22Rv1 (cell line): ENCODE data around the gene TM4SF5.

Experiments used
- H3K27ac ChIP-seq: fragments of 450-650 bp; 2 replicates; pipeline ENCODE4 v1.5.1; 2017
- ZFX ChIP-seq: fragments of 450-650 bp; IDR thresholded peaks from 2 replicates; pipeline ENCODE4 v1.6.1; 2017; ENCODE audit warnings: antibody characterized with exemption, borderline replicate concordance
- TF ChIP-seq, protein P1 (sequence below): fragments of 450-650 bp; IDR thresholded peaks from 2 replicates; pipeline ENCODE4 v1.5.1; 2017; ENCODE audit warnings: mild to moderate bottlenecking

TM4SF5 gene

DNA sequence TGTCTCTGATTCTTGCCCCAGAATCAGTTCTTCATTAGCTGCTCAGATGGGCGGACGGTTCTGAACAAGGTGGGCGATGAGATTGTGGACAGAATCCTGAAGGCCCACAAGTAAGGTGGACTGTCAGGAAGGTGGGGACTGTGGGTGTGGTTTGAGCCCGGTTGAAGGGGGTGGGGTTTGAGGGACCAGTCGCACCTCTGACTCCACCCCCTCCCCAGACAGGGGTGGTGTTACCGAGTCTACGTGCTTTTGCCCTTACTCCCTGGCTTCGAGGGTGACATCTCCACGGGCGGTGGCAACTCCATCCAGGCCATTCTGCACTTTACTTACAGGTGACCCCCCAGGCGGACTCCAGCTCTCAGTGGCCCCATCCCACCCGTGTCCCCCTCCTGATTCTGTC lies 46.6 kb downstream of the TM4SF5 start:
- TF ChIP-seq ZFX, result no peak
- TF ChIP-seq, protein P1, sequence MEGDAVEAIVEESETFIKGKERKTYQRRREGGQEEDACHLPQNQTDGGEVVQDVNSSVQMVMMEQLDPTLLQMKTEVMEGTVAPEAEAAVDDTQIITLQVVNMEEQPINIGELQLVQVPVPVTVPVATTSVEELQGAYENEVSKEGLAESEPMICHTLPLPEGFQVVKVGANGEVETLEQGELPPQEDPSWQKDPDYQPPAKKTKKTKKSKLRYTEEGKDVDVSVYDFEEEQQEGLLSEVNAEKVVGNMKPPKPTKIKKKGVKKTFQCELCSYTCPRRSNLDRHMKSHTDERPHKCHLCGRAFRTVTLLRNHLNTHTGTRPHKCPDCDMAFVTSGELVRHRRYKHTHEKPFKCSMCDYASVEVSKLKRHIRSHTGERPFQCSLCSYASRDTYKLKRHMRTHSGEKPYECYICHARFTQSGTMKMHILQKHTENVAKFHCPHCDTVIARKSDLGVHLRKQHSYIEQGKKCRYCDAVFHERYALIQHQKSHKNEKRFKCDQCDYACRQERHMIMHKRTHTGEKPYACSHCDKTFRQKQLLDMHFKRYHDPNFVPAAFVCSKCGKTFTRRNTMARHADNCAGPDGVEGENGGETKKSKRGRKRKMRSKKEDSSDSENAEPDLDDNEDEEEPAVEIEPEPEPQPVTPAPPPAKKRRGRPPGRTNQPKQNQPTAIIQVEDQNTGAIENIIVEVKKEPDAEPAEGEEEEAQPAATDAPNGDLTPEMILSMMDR, result no peak

DNA sequence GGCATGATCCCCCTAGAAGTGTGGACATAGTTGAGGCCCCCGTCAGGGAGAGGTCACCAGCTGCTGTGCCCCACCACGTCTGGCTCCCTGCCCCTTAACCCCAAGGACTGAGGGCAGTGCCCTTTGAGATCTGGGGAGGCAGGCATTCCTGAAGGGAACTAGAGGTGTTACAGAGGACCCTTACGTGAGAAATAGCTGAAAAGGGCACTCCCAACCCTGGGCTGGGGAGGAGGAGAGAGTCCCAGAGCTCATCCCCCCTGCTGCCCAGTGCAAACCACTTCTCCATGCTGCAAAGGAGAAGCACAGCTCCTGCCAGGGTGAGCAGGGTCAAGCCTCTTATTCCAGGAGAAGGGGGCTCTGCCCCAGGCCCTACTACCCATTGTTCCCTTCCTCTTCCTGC lies 51.1 kb downstream of the TM4SF5 start:
- no peak overlapping the region for H3K27ac ChIP-seq
- TF ChIP-seq, protein P1, result no peak
- TF ChIP-seq ZFX, result no peak

More for the DNA sequence above, 46.6 kb downstream of the TM4SF5 start:
- H3K27ac ChIP-seq, result no peak overlapping the region

DNA sequence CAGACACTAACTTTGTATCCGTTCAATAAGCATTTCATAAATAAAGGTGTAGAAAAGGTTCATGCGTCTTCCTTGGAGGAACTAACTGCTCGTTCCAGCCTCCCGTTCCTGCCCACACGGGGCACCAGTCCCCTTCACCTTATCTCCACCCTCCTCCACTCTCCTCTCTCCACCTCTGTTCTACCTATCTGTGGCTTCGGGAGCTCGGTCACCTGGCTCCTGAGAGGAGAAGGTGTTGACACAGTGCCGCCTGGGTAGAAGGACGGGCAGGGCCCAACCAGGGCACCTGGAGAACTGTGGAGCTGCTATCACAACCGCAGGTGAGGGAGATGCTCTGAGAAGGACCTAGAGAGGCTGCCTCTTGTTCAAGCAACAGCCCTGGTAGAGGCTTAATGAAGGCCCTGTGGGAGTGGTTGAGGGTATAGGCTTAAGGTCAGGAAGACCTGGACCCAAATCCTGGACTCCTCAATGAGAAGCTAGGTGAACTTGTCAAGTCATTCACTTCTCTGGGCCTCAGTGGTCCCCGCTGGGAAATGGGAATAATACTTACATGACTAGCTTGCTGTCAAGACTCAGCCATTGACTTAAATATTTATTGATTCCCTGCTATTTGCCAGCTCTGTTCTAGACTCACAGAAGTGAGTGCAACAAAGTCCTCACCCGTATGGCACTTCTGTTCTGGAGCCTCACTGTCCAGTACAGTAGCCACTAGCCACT lies 51.8 kb downstream of the TM4SF5 start:
- TF ChIP-seq, protein P1, result no peak
- TF ChIP-seq ZFX, result no peak
- no peak overlapping the region for H3K27ac ChIP-seq

DNA sequence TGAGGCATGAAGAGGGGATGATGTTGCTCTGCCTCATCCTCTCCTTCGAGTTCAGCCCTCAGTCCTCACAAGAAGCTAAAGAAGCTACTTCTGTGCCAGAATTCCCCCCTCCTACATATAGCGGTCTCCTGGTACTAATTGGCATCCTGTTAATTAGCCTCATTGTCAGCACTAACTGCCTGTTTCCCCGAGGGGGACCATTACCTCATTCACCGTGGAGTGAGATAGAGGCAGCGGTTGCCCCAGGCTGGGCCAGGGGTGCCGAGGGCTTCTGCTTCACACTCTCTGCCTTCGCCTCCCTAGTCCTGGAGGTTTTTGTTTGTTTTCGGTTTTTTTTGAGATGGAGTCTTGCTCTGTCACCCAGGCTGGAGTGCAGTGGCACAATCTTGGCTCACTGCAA lies 55.7 kb downstream of the TM4SF5 start:
- H3K27ac ChIP-seq, result no peak overlapping the region
- no peak for TF ChIP-seq ZFX
- TF ChIP-seq, protein P1, result no peak

DNA sequence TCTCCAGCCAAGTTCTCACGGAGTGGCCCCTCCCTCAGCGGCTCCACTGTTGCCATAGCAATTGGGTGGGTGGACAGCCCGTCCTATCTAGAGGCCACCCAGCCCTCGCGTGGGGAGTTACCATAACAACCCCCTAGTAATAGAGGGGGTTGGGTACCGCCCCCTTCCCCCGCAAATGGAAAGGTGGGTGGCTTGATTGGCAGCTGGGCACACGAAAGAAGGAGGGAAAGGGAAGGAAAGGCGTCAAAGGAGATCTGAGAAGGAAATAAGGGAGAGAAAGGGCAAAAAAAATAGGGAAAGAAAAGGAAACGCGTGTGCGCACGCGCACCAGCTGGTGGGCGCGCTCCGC lies 61.1 kb downstream of the TM4SF5 start:
- H3K27ac ChIP-seq, result peak overlapping the region; percentile 79
